GM10266 (cell line): ENCODE results near the gene MIER2.

Experiments
- DNase-seq: peaks from one replicate; pipeline ENCODE4 v3.0.0; 2012; ENCODE audit errors: extremely low spot score
- CTCF ChIP-seq: IDR thresholded peaks from 2 replicates; pipeline ENCODE4 v1.5.1; 2012; ENCODE audit warnings: mild to moderate bottlenecking, low read depth; ENCODE audit not compliant: control insufficient read depth, insufficient read depth; ENCODE audit errors: missing control alignments

The MIER2 gene

GRCh38 chr19:318509-318774 lies 26.2 kb downstream of the MIER2 start:
- TF ChIP-seq CTCF = no peak
- DNase-seq = no peak

- no peak for TF ChIP-seq CTCF
- no peak for DNase-seq
Measured at GRCh38 chr19:317710-318508, 26.7 kb downstream of the MIER2 start.

DNA sequence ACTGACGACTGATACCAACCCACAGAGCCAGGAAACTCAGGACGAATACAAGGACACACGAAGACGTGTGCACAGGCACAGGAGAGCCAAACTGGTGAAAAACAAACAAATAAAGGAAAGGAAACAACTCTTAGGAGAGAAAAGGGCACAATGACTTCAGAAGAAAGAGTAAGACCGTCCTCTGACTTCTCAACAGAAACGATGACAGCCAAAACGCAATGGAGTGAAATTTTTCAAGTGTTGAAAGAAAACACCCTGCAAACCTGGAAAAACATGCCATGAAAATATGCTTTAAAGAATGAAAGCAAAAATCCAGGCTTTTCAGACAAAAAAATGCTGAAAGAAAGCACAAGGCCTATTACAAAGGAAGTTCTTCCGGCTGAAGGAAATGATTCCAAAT lies 28.8 kb downstream of the MIER2 start:
- TF ChIP-seq CTCF = no peak

DNA sequence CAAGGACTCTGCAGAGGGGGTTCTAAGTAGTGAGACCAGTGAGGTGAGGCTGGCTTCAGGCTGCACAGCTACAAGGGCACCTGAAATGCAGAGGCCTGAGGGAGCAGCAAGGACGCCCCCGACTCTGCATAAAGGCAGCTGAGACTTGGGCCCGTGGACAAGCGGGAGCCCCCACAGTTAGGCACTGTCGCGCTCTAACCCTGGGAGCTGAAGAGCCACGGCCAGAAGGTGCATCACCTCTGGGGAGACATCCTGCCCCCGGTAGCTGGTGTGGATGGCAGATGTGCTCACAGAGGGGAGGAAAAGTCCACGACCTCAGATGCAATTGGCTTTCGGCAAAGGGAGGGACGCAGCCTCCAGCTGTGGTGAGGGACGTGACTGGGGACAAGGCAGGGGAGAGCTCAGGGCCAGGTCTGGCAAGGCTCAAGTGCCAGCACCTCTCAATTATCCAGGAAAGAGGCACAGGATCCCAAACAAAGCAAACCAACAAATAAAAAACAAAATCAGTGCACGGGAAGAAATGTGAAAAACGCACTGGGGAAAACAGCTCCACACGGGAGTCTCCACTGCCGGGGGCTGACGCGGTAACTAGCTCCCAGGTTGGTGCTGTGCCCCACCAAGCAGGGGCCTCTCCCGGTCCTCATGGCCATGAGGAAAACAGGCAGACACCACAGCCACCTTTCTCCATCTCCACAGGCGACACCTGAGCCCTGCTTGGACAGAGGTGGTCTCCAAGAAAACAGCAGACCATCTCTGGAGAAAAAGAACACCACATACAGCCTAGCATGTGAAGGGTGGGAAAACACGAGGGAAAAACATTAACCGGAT lies 30.4 kb downstream of the MIER2 start:
- no peak for DNase-seq
- TF ChIP-seq CTCF = no peak

More for the DNA sequence above, 28.8 kb downstream of the MIER2 start:
- no peak for DNase-seq

GRCh38 chr19:313169-313987 lies 31.2 kb downstream of the MIER2 start:
- no peak for TF ChIP-seq CTCF
- no peak for DNase-seq

- DNase-seq = no peak
- no peak for TF ChIP-seq CTCF
Measured at GRCh38 chr19:311813-312261, 32.8 kb downstream of the MIER2 start.
